Measurements from ENCODE around the gene PRR23A.

DNA sequence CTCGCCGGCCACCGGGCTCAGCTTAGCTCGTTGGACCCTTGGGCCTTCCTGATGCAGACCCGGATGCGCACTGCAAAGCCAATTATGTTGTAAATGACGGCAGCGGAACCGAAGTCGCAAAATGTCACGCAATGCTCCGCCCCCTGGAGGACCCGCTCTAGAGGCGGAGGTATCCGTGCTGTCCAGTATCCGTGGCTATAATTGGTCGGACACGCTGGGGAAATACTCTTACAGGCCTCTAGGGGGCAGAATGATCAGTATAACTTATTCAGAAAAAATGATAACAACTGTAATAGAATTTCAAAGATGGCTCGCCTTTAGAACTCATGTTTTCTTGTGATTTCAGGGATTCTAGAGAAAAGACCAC lies 14.8 kb upstream of the PRR23A start, which contains the start of gene PRR23B:
- TF ChIP-seq, protein P1, sequence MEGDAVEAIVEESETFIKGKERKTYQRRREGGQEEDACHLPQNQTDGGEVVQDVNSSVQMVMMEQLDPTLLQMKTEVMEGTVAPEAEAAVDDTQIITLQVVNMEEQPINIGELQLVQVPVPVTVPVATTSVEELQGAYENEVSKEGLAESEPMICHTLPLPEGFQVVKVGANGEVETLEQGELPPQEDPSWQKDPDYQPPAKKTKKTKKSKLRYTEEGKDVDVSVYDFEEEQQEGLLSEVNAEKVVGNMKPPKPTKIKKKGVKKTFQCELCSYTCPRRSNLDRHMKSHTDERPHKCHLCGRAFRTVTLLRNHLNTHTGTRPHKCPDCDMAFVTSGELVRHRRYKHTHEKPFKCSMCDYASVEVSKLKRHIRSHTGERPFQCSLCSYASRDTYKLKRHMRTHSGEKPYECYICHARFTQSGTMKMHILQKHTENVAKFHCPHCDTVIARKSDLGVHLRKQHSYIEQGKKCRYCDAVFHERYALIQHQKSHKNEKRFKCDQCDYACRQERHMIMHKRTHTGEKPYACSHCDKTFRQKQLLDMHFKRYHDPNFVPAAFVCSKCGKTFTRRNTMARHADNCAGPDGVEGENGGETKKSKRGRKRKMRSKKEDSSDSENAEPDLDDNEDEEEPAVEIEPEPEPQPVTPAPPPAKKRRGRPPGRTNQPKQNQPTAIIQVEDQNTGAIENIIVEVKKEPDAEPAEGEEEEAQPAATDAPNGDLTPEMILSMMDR (conservative IDR thresholded peaks at IDR 0.05; ENCODE audit: low read length) = peak; percentile 66
- no peak for TF ChIP-seq EZH2phosphoT487 (IDR thresholded peaks at IDR 0.05; ENCODE audit: borderline replicate concordance, low read depth, low read length)

Measured in OCI-LY7 (cell line).